GM18502 (cell line): Measurements from ENCODE around the gene ST8SIA3.

ENCODE experiments used
- ATAC-seq: cut with Tn5 transposase; IDR thresholded peaks from one replicate; pipeline ENCODE4 v1.9.1; 2021; ENCODE audit warnings: mild to moderate bottlenecking; ENCODE audit not compliant: unreplicated experiment, poor library complexity

Gene ST8SIA3

GRCh38 chr18:57352271-57352701 lies at the start of gene ST8SIA3:
ST8SIA3 (plus strand) TSS chr18:57352557; CDS start chr18:57352847, 290 bp downstream.
- ATAC-seq, result no peak

- ATAC-seq, result no peak
Measured at GRCh38 chr18:57311472-57311871, 40.9 kb upstream of the ST8SIA3 start.

GRCh38 chr18:57312346-57313144 lies 39.8 kb upstream of the ST8SIA3 start:
- ATAC-seq, result no peak

GRCh38 chr18:57320603-57321002 lies 31.8 kb upstream of the ST8SIA3 start:
- no peak for ATAC-seq

GRCh38 chr18:57325491-57326166 lies 26.7 kb upstream of the ST8SIA3 start:
- ATAC-seq, result no peak

GRCh38 chr18:57326718-57327323 lies 25.5 kb upstream of the ST8SIA3 start:
- no peak for ATAC-seq

- no peak for ATAC-seq
Measured at GRCh38 chr18:57328665-57329064, 23.7 kb upstream of the ST8SIA3 start.

GRCh38 chr18:57329856-57330255 lies 22.5 kb upstream of the ST8SIA3 start:
- ATAC-seq, result no peak

- no peak for ATAC-seq
Measured at GRCh38 chr18:57331718-57332117, 20.6 kb upstream of the ST8SIA3 start.

GRCh38 chr18:57333940-57334339 lies 18.4 kb upstream of the ST8SIA3 start:
- ATAC-seq, result no peak

- no peak for ATAC-seq
Measured at GRCh38 chr18:57334383-57334782, 18.0 kb upstream of the ST8SIA3 start.

GRCh38 chr18:57336343-57336742 lies 16.0 kb upstream of the ST8SIA3 start:
- ATAC-seq, result no peak

- no peak for ATAC-seq
Measured at GRCh38 chr18:57337890-57338289, 14.5 kb upstream of the ST8SIA3 start.

GRCh38 chr18:57343833-57344232 lies 8.5 kb upstream of the ST8SIA3 start:
- ATAC-seq, result no peak

- no peak for ATAC-seq
Measured at GRCh38 chr18:57346876-57347275, 5.5 kb upstream of the ST8SIA3 start.

GRCh38 chr18:57347784-57348183 lies 4.6 kb upstream of the ST8SIA3 start:
- ATAC-seq, result no peak

- no peak for ATAC-seq
Measured at GRCh38 chr18:57352761-57353136, 392 bp downstream of the ST8SIA3 start.

GRCh38 chr18:57353137-57353939 lies 981 bp downstream of the ST8SIA3 start:
- no peak for ATAC-seq

GRCh38 chr18:57353940-57354461 lies 1.6 kb downstream of the ST8SIA3 start:
- no peak for ATAC-seq

- no peak for ATAC-seq
Measured at GRCh38 chr18:57359433-57359832, 7.1 kb downstream of the ST8SIA3 start.
